Lung (tissue), 12 donors: ENCODE data around the gene TLCD1. TPM values are rescaled to one million over a fixed set of nuclear protein-coding genes. Genes with fewer than 3 reads are reported as not detected.
A peak's percentile ranks its signal among the peaks of the same experiment; 100 is the strongest.

Experiments
- ATAC-seq: fragments of 200-7000 bp; cut with Tn5 transposase; one replicate; pipeline ENCODE4 v1.9.1; 2020; ENCODE audit warnings: moderate number of reproducible peaks; ENCODE audit not compliant: insufficient read depth, low FRiP score
- DNase-seq, 3 donors: peaks; one replicate each; pipeline ENCODE4 v3.0.0-alpha.2; 2013 to 2017
- H3K27ac ChIP-seq, 2 donors: one replicate each; pipeline ENCODE4 v1.5.1; 2013; ENCODE audit warnings: mild to moderate bottlenecking in 2 of 2, moderate library complexity in 2 of 2, control low read depth in 1 of 2, inconsistent platforms in 1 of 2, low read depth in 1 of 2, low read length in 1 of 2
- H3K27me3 ChIP-seq, 3 donors: one replicate each; pipeline ENCODE4 v1.5.1; 2013; ENCODE audit warnings: low read length in 2 of 3; ENCODE audit not compliant: control insufficient read depth in 3 of 3, insufficient read depth in 3 of 3
- H3K36me3 ChIP-seq, 4 donors: one replicate each; pipeline ENCODE4 v1.5.1; 2013; ENCODE audit warnings: low read length in 4 of 4, mild to moderate bottlenecking in 1 of 4, moderate library complexity in 1 of 4; ENCODE audit not compliant: control insufficient read depth in 4 of 4, insufficient read depth in 4 of 4
- H3K4me1 ChIP-seq, 5 donors: one replicate each; pipeline ENCODE4 v1.5.1; 2013; ENCODE audit warnings: low read length in 5 of 5, mild to moderate bottlenecking in 2 of 5, moderate library complexity in 1 of 5; ENCODE audit not compliant: control insufficient read depth in 5 of 5, insufficient read depth in 5 of 5
- H3K4me3 ChIP-seq: one replicate; pipeline ENCODE4 v1.5.1; 2013; ENCODE audit warnings: mild to moderate bottlenecking, control low read depth, moderate library complexity
- H3K9ac ChIP-seq, 2 donors: one replicate each; pipeline ENCODE4 v1.5.1; 2013; ENCODE audit warnings: low read length in 2 of 2, control low read depth in 1 of 2; ENCODE audit not compliant: insufficient read depth in 1 of 2
- H3K9me3 ChIP-seq, 4 donors: one replicate each; pipeline ENCODE4 v1.5.1; 2013; ENCODE audit warnings: low read length in 3 of 4, mild to moderate bottlenecking in 1 of 4, moderate library complexity in 1 of 4; ENCODE audit not compliant: control insufficient read depth in 4 of 4, insufficient read depth in 3 of 4
- CTCF ChIP-seq: IDR thresholded peaks from 2 replicates; pipeline ENCODE4 v1.5.1; 2012; ENCODE audit warnings: mild to moderate bottlenecking; ENCODE audit errors: control extremely low read depth, extremely low read depth
- WGBS, 2 donors: extraction: QIAGEN DNeasy Blood & Tissue Kit; methylation state at CpG; one replicate each; pipeline ENCODE4 v1.1.7; 2013; 5-methylcytosine and 5-hydroxymethylcytosine counted together
- polyA plus RNA-seq, 2 donors: library from polyadenylated mRNA; stranded (reverse); fragments of 200-250 nt; gene quantifications; one replicate each; pipeline ENCODE4 v1.2.1, GENCODE V29; 2013
- total RNA-seq, 2 donors: library from RNA; depleted of rRNA in 1 of 2; stranded (reverse); fragments of >200 nt in 1 of 2; gene quantifications; one replicate each; pipeline ENCODE4 v1.2.1, GENCODE V29; 2014 to 2021
- donor health status: control.
- donor health status: control.
- donor health status: Bipolar disorder and iron deficiency.
- donor health status: healthy.
- donor health status: DM: yes; HTN: yes; CAD: no.

TLCD1 gene
- total and polyA plus RNA-seq, 4 donors = 3.8 to 42.0 (median 28.7) TPM

GRCh38 chr17:28750178-28751047 is 24.4 kb upstream of the TLCD1 start:
- TF ChIP-seq CTCF = peak; percentile 100
- Histone ChIP-seq H3K27ac (no peak overlapping the region), H3K4me3 (no peak overlapping the region), H3K9me3 (no peaks in the 10 kb centered on the region), H3K4me1 (peaks cover 0 to 37% (median 16%) of the 10 kb centered on the region in 5 donors), H3K9ac (peak overlapping the region in 1 of 2 donors; percentile 2), H3K36me3 (peaks cover 0 to 44% (median 25%) of the 10 kb centered on the region in 4 donors), H3K27me3 (no peaks in the 10 kb centered on the region)
- ATAC-seq (peak; percentile 75), DNase-seq (peak; percentile 92 to 94 (median 93))
- WGBS, 2 donors = 39 to 45% methylated on average over 20 of the region's 20 CpGs

DNA sequence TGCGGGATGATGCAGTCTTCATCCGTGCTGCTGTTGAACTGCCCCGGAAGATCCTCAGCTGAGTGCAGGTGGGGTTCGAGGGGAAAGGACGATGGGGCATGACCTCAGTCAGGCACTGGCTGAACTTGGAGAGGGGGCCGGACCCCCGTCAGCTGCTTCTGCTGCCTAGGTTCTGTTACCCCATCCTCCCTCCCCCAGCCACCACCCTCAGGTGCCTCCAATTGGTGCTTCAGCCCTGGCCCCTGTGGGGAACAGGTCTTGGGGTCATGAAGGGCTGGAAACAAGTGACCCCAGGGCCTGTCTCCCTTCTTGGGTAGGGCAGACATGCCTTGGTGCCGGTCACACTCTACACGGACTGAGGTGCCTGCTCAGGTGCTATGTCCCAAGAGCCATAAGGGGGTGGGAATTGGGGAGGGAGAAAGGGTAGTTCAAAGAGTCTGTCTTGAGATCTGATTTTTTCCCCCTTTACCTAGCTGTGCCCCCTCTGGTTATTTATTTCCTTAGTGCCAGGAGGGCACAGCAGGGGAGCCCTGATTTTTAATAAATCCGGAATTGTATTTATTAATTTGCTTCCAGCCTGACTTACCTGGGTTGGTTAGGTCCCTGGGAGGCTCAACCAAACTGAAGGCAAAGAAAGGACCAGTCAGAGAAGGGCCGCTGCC is 23.6 kb upstream of the TLCD1 start:
- peaks cover 0 to 37% (median 16%) of the 10 kb centered on the region in 5 donors for H3K4me1 ChIP-seq
- H3K9me3 ChIP-seq = no peaks in the 10 kb centered on the region
- ATAC-seq (no peak), DNase-seq (no peak)
- H3K27ac ChIP-seq = peak overlapping the region in 1 of 2 donors; percentile 43
- H3K9ac ChIP-seq = no peak overlapping the region
- 54 to 65% methylated on average over 10 to 11 of the region's 11 CpGs for WGBS, 2 donors
- no peak overlapping the region for H3K4me3 ChIP-seq
- no peak for TF ChIP-seq CTCF
- H3K36me3 ChIP-seq = peaks cover 0 to 44% (median 25%) of the 10 kb centered on the region in 4 donors
- no peaks in the 10 kb centered on the region for H3K27me3 ChIP-seq

DNA sequence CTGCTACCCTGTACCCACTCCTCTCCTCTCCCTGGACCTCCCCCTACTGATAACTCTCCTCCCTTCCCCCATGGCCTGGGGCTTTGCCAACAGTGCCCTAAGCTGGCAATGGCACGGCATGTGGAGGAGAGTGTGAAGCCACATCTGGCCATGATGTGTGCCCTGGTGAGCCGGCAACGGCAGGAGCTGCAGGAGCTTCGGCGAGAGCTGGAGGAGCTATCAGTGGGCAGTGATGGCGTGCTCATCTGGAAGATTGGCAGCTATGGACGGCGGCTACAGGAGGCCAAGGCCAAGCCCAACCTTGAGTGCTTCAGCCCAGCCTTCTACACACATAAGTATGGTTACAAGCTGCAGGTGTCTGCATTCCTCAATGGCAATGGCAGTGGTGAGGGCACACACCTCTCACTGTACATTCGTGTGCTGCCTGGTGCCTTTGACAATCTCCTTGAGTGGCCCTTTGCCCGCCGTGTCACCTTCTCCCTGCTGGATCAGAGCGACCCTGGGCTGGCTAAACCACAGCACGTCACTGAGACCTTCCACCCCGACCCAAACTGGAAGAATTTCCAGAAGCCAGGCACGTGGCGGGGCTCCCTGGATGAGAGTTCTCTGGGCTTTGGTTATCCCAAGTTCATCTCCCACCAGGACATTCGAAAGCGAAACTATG is 23.0 kb upstream of the TLCD1 start:
- no peak for DNase-seq
- H3K4me3 ChIP-seq = no peak overlapping the region

More for the DNA sequence above, 23.0 kb upstream of the TLCD1 start:
- no peak for TF ChIP-seq CTCF
- Histone ChIP-seq H3K4me1 (peaks cover 0 to 37% (median 16%) of the 10 kb centered on the region in 5 donors), H3K36me3 (peaks cover 0 to 44% (median 25%) of the 10 kb centered on the region in 4 donors), H3K27me3 (no peaks in the 10 kb centered on the region), H3K9me3 (no peaks in the 10 kb centered on the region), H3K27ac (peak overlapping the region in 1 of 2 donors; percentile 43), H3K9ac (no peak overlapping the region)
- no peak for ATAC-seq
- WGBS, 2 donors = 62 to 87% methylated on average over 18 of the region's 18 CpGs
